Epidermal melanocyte (primary cell): Measurements from ENCODE around the gene SHISAL1.

Experiments used
- DNase-seq: peaks from one replicate; pipeline ENCODE4 v3.0.0; 2011; ENCODE audit warnings: low spot score; ENCODE audit not compliant: insufficient read length

The SHISAL1 gene

GRCh38 chr22:44211256-44211945 lies 101.3 kb downstream of the SHISAL1 start:
- DNase-seq = no peak

GRCh38 chr22:44210722-44211121 lies 102.0 kb downstream of the SHISAL1 start:
- DNase-seq = no peak

- DNase-seq = no peak
Measured at GRCh38 chr22:44209343-44209742, 103.4 kb downstream of the SHISAL1 start.

GRCh38 chr22:44207981-44208317 lies 104.8 kb downstream of the SHISAL1 start:
- DNase-seq = no peak

- no peak for DNase-seq
Measured at GRCh38 chr22:44207173-44207980, 105.4 kb downstream of the SHISAL1 start.

- DNase-seq = no peak
Measured at GRCh38 chr22:44206696-44207095, 106.1 kb downstream of the SHISAL1 start.

- no peak for DNase-seq
Measured at GRCh38 chr22:44206330-44206645, 106.5 kb downstream of the SHISAL1 start.

- no peak for DNase-seq
Measured at GRCh38 chr22:44205516-44206329, 107.0 kb downstream of the SHISAL1 start.

GRCh38 chr22:44204739-44205515 lies 107.8 kb downstream of the SHISAL1 start:
- no peak for DNase-seq

- DNase-seq = no peak
Measured at GRCh38 chr22:44203203-44203602, 109.5 kb downstream of the SHISAL1 start.

GRCh38 chr22:44202261-44202789 lies 110.4 kb downstream of the SHISAL1 start:
- no peak for DNase-seq

GRCh38 chr22:44201665-44202064 lies 111.1 kb downstream of the SHISAL1 start:
- no peak for DNase-seq

GRCh38 chr22:44200855-44201550 lies 111.7 kb downstream of the SHISAL1 start:
- DNase-seq = no peak

- DNase-seq = no peak
Measured at GRCh38 chr22:44200451-44200850, 112.3 kb downstream of the SHISAL1 start.

GRCh38 chr22:44199866-44200265 lies 112.9 kb downstream of the SHISAL1 start:
- DNase-seq = no peak

- no peak for DNase-seq
Measured at GRCh38 chr22:44199164-44199563, 113.6 kb downstream of the SHISAL1 start.

- no peak for DNase-seq
Measured at GRCh38 chr22:44197271-44197670, 115.5 kb downstream of the SHISAL1 start.

GRCh38 chr22:44196731-44197131 lies 116.0 kb downstream of the SHISAL1 start:
- DNase-seq = no peak

GRCh38 chr22:44196241-44196640 lies 116.5 kb downstream of the SHISAL1 start:
- DNase-seq = no peak

GRCh38 chr22:44195189-44195871 lies 117.4 kb downstream of the SHISAL1 start:
- no peak for DNase-seq
